ENCODE results near the gene CLMN.
A peak's percentile ranks its signal among the peaks of the same experiment; 100 is the strongest.

The CLMN gene, protein sequence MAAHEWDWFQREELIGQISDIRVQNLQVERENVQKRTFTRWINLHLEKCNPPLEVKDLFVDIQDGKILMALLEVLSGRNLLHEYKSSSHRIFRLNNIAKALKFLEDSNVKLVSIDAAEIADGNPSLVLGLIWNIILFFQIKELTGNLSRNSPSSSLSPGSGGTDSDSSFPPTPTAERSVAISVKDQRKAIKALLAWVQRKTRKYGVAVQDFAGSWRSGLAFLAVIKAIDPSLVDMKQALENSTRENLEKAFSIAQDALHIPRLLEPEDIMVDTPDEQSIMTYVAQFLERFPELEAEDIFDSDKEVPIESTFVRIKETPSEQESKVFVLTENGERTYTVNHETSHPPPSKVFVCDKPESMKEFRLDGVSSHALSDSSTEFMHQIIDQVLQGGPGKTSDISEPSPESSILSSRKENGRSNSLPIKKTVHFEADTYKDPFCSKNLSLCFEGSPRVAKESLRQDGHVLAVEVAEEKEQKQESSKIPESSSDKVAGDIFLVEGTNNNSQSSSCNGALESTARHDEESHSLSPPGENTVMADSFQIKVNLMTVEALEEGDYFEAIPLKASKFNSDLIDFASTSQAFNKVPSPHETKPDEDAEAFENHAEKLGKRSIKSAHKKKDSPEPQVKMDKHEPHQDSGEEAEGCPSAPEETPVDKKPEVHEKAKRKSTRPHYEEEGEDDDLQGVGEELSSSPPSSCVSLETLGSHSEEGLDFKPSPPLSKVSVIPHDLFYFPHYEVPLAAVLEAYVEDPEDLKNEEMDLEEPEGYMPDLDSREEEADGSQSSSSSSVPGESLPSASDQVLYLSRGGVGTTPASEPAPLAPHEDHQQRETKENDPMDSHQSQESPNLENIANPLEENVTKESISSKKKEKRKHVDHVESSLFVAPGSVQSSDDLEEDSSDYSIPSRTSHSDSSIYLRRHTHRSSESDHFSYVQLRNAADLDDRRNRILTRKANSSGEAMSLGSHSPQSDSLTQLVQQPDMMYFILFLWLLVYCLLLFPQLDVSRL

DNA sequence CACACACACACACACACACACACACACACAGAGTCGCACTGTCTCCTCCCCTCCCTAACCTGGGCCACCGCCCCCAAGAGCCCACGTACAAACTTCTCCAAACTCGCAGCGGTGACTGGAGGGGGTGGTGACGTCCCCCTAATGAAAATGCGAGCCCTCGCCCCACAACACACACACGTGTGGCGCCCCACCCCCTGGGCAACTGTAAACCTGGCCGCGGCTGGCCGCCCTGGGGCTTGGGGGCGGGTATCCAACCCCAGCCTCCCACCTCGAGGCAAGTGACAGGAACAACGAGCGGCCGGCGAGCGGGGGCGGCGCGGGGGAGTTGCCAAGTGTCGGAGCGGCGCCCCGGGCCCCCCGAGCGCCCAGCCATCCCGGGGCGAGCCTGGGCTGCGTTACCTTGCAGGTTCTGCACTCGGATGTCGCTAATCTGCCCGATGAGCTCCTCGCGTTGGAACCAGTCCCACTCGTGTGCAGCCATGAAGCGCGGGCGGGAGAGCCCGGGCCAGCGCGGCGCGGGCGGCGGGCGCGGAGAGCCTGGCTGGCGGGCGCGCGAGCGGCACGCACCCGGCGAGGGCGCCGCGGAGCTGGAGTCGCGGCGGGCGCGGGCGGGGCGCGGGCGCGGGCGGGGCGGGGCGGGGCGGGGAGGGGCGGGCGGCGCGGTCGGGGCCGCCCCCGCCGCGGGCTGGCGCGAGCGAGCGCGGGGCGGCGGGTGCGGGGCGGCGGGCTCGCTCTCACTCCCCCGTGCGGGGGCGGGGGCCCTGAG lies at the start of gene CLMN:
Gene CLMN (minus strand): TSS at position 597 of the 766 bp plus-strand sequence. CDS start 116 bp downstream, at position 481.
- no peaks in the 10 kb centered on the region for H3K9me3 ChIP-seq (ENCODE audit: low read depth, low read length)
- no peak for TF ChIP-seq EZH2 (IDR thresholded peaks at IDR 0.05)
- TF ChIP-seq FOXP2 (optimal IDR thresholded peaks at IDR 0.05; ENCODE audit: control extremely low read depth, extremely low read length, insufficient read depth) = no peak
- DNase-seq (ENCODE audit: low read depth, low spot score) = no peak
- peak within 1 kb of the TSS; percentile 74 for H3K9ac ChIP-seq (ENCODE audit: insufficient read length)
- H3K27ac ChIP-seq = 0 out of 2 replicates have a peak within 1 kb of the TSS, but pooled peaks have one; percentile 19
- no peaks in the 10 kb centered on the region for H3K36me3 ChIP-seq (ENCODE audit: insufficient read depth, low read length)
- H3K4me3 ChIP-seq = peak within 1 kb of the TSS; percentile 93

DNA sequence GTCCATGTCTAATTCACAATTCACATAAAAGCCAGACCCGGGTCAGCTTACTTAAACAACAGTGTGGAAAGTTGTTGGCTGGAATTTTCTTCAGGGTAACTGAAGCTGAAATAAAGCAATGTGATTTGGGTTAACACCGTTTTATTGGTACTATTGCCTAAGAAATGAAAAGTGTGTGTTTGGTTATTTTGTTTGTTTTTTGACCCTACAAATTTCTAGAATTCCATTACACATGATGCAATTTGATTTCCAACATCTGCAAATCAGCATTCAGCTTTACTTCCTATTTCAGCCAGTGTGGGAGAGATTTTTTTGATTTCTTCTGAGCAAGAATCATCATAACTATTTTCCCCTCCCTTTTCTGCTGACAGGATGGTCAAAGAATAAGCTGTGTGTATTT lies 45.7 kb upstream of the CLMN start:
- TF ChIP-seq EZH2 (IDR thresholded peaks at IDR 0.05) = no peak
- no peak for TF ChIP-seq FOXP2 (optimal IDR thresholded peaks at IDR 0.05; ENCODE audit: control extremely low read depth, extremely low read length, insufficient read depth)
- Histone ChIP-seq H3K9me3 (ENCODE audit: low read depth, low read length) (no peaks in the 10 kb centered on the region), H3K4me3 (no peak overlapping the region), H3K9ac (ENCODE audit: insufficient read length) (no peak overlapping the region), H3K27ac (no peak overlapping the region), H3K36me3 (ENCODE audit: insufficient read depth, low read length) (no peaks in the 10 kb centered on the region)
- DNase-seq (ENCODE audit: low read depth, low spot score) = no peak

DNA sequence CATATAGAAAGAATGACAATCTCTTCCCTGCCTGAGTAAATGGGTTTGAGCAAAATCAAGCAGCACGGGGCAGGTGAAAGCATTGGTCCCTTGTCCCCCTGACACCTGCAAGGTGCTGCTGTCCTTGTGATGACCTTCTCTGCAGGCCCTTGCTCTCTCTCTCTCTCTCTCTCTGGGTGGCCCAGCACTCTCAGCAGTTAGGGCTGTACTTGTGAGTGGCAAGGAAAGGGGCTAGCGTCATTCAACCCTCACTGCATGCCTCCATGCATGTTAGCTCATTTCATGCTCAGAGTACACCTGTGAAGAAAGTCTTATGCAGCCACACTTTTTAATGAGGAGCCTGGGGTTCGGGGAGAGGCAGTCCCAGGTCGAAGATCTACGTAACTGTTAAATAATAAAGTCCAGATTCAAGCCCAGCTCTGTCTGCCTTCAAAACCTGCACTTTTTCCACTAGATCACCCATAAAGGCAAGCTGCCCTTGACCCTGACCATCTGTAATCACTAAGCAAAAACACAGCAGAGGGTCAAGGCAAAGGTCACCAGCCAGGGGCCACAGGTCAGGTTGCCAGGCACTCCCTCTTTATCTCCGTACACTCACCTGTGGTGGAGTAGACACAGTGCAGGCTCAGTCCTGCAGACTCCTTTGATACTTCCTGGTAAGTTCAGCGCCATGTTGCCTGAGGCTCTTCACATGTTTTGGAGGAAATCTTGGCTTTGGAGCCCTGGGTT lies 44.9 kb upstream of the CLMN start:
- no peaks in the 10 kb centered on the region for H3K36me3 ChIP-seq (ENCODE audit: insufficient read depth, low read length)
- H3K27ac ChIP-seq = no peak overlapping the region
- TF ChIP-seq POLR2AphosphoS5 (IDR thresholded peaks at IDR 0.05; ENCODE audit: borderline replicate concordance, low read depth, low read length) = no peak
- no peak for TF ChIP-seq FOXP2 (optimal IDR thresholded peaks at IDR 0.05; ENCODE audit: control extremely low read depth, extremely low read length, insufficient read depth)
- TF ChIP-seq EZH2 (IDR thresholded peaks at IDR 0.05) = no peak
- no peak overlapping the region for H3K4me3 ChIP-seq
- no peak for DNase-seq (ENCODE audit: low read depth, low spot score)
- no peaks in the 10 kb centered on the region for H3K9me3 ChIP-seq (ENCODE audit: low read depth, low read length)
- no peak overlapping the region for H3K9ac ChIP-seq (ENCODE audit: insufficient read length)

DNA sequence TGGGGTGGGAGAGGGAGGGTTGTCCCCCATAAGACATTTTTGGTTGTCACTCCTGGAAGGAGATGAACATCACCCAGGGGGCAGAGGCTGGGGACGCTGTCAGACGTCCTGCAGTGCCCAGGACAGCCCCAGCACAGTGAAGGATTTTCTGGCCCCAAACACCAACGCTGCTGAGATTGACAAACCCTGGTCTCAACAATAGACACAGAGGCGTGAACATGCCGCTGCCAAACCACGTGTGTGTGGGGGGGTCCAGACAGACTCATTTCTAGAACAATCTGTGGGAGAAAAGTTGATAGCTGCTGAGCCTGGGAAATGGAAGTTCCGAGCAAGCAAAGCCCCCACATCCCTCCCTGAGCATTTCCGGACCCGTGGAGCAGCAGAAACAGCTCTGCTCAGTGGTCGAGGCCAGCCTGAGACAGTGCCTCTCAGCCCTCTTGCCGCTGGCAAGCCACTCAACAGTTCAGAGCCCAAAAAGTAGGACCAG lies 43.8 kb upstream of the CLMN start:
- Histone ChIP-seq H3K36me3 (ENCODE audit: insufficient read depth, low read length) (no peaks in the 10 kb centered on the region), H3K9ac (ENCODE audit: insufficient read length) (no peak overlapping the region), H3K4me3 (no peak overlapping the region), H3K27ac (no peak overlapping the region), H3K9me3 (ENCODE audit: low read depth, low read length) (no peaks in the 10 kb centered on the region)
- TF ChIP-seq POLR2AphosphoS5 (IDR thresholded peaks at IDR 0.05; ENCODE audit: borderline replicate concordance, low read depth, low read length) (no peak), FOXP2 (optimal IDR thresholded peaks at IDR 0.05; ENCODE audit: control extremely low read depth, extremely low read length, insufficient read depth) (no peak), EZH2 (IDR thresholded peaks at IDR 0.05) (no peak)
- DNase-seq (ENCODE audit: low read depth, low spot score) = no peak

DNA sequence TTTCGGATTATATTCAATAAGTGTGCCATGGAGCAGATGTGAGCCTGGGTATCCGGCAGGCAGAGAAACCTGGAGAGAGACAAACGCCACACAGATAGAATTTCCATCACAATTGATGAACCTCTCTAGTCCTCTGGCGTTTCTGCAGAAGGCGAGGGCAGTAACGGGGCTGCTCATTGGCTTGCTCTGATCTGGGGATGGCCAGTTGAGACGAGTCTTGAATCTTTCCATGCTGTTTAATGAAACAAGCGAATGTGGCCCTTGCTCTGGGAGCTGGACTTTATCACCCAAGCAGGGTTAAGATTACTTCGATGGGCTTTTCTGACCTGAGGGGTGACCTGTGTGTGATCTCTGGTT lies 42.4 kb upstream of the CLMN start:
- H3K4me3 ChIP-seq = no peak overlapping the region
- no peak overlapping the region for H3K9ac ChIP-seq (ENCODE audit: insufficient read length)
- TF ChIP-seq FOXP2 (optimal IDR thresholded peaks at IDR 0.05; ENCODE audit: control extremely low read depth, extremely low read length, insufficient read depth) (no peak), EZH2 (IDR thresholded peaks at IDR 0.05) (no peak), POLR2AphosphoS5 (IDR thresholded peaks at IDR 0.05; ENCODE audit: borderline replicate concordance, low read depth, low read length) (no peak)
- no peak for DNase-seq (ENCODE audit: low read depth, low spot score)
- H3K27ac ChIP-seq = no peak overlapping the region
- no peaks in the 10 kb centered on the region for H3K36me3 ChIP-seq (ENCODE audit: insufficient read depth, low read length)
- H3K9me3 ChIP-seq (ENCODE audit: low read depth, low read length) = no peaks in the 10 kb centered on the region

DNA sequence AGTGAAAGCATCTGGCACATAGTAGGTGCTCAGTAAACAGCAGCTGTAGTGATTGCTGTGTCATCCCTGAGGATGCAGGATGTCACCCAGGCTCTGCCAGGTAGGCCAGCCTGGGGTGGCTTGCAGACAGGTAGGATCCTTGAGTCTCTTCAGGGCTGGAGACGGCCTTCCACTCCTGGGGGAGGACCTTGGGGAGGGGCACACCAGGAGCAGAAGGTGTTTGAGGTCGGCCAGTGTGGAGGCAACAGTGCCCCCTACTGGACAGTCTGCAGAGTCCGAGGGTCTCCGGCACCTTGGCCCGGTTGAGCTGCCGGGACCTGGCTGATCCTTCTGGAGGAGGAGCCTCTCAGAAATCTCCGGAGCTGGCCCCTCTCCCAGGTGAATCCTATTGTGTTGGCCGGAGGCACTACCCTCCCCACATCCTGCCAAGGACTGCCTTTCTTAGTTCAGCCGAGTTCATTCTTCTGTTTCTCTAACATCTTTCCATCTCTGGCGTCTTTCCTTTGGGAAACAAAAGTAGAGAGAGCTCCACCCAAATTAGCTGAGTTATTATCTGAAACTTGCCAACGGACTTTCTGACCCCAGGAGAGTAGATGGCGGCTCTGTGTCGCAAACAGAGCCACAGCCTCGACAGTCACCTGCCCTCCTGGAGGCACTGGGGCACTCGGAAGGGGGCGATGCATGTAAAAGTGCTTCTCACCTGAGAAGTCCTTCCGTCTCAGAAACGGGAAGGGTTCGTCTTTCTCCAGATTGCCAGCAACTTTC lies 41.8 kb upstream of the CLMN start:
- TF ChIP-seq FOXP2 (optimal IDR thresholded peaks at IDR 0.05; ENCODE audit: control extremely low read depth, extremely low read length, insufficient read depth) (no peak), EZH2 (IDR thresholded peaks at IDR 0.05) (no peak), POLR2AphosphoS5 (IDR thresholded peaks at IDR 0.05; ENCODE audit: borderline replicate concordance, low read depth, low read length) (no peak)
- DNase-seq (ENCODE audit: low read depth, low spot score) = no peak
- Histone ChIP-seq H3K36me3 (ENCODE audit: insufficient read depth, low read length) (no peaks in the 10 kb centered on the region), H3K4me3 (no peak overlapping the region), H3K27ac (no peak overlapping the region), H3K9ac (ENCODE audit: insufficient read length) (no peak overlapping the region), H3K9me3 (ENCODE audit: low read depth, low read length) (no peaks in the 10 kb centered on the region)

DNA sequence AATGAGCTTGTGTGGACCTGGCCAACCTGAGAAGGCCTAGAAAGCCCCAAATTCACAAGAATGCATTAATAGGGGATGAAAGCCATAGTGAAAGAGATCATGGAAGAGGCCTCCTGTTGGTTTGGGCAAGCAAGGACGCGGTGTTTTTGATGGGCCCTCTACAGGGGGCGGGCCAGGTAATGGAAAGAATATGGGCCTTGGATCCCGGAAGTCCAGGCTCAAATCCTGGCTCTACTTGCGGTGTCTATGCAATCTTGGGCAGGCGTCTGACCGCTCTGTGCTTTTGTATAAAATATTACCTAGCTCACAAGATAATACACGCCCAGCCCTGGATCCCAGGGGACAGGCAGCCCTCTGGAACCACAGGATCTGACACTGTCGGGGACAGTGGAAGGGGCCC lies 41.1 kb upstream of the CLMN start:
- TF ChIP-seq EZH2 (IDR thresholded peaks at IDR 0.05) (no peak), FOXP2 (optimal IDR thresholded peaks at IDR 0.05; ENCODE audit: control extremely low read depth, extremely low read length, insufficient read depth) (no peak), POLR2AphosphoS5 (IDR thresholded peaks at IDR 0.05; ENCODE audit: borderline replicate concordance, low read depth, low read length) (no peak)
- Histone ChIP-seq H3K9me3 (ENCODE audit: low read depth, low read length) (no peaks in the 10 kb centered on the region), H3K36me3 (ENCODE audit: insufficient read depth, low read length) (no peaks in the 10 kb centered on the region), H3K27ac (no peak overlapping the region), H3K4me3 (no peak overlapping the region), H3K9ac (ENCODE audit: insufficient read length) (no peak overlapping the region)
- no peak for DNase-seq (ENCODE audit: low read depth, low spot score)
